Neural crest cell (in vitro differentiated cells): Measurements from ENCODE around the gene CLDN14. TPM values are rescaled to one million over a fixed set of nuclear protein-coding genes. Genes with fewer than 3 reads are reported as not detected.

Source experiments
- DNase-seq: peaks from one replicate; pipeline ENCODE4 v3.0.0; 2021; ENCODE audit warnings: low read depth, mixed read lengths, low spot score
- H3K27ac Mint-ChIP-seq: one replicate; pipeline ENCODE4 v1.8.0; 2021; ENCODE audit warnings: mild to moderate bottlenecking, mixed read lengths; ENCODE audit not compliant: unreplicated experiment
- H3K27me3 Mint-ChIP-seq: 2 replicates; pipeline ENCODE4 v1.8.0; 2021; ENCODE audit warnings: low read depth, mild to moderate bottlenecking, mixed read lengths
- H3K36me3 Mint-ChIP-seq: 2 replicates; pipeline ENCODE4 v1.8.0; 2021; ENCODE audit warnings: low read depth, mild to moderate bottlenecking, mixed read lengths
- H3K4me1 Mint-ChIP-seq: 2 replicates; pipeline ENCODE4 v1.8.0; 2021; ENCODE audit warnings: mixed read lengths
- H3K4me3 Mint-ChIP-seq: one replicate; pipeline ENCODE4 v1.8.0; 2021; ENCODE audit warnings: mild to moderate bottlenecking, mixed read lengths
- H3K9me3 Mint-ChIP-seq: 2 replicates; pipeline ENCODE4 v1.8.0; 2021; ENCODE audit warnings: mixed read lengths
- CTCF ChIP-seq: fragments of 200-600 bp; sonication (generic); conservative IDR thresholded peaks from 2 replicates; pipeline ENCODE4 v1.5.0; 2021; ENCODE audit warnings: antibody characterized with exemption, mild to moderate bottlenecking
- total RNA-seq: library from RNA; stranded (reverse); gene quantifications from 2 replicates; pipeline ENCODE4 v1.2.1, GENCODE V29; 2021

The CLDN14 gene
- total RNA-seq, 1 donor from 2014 or later, result not detected

GRCh38 chr21:36420571-36421339 lies 59.2 kb downstream of the CLDN14 start:
- Mint-ChIP-seq H3K4me3 (no peak overlapping the region), H3K27ac (no peak overlapping the region), H3K36me3 (peaks cover 3% of the 10 kb centered on the region), H3K27me3 (no peaks in the 10 kb centered on the region), H3K9me3 (no peaks in the 10 kb centered on the region), H3K4me1 (peaks cover 7% of the 10 kb centered on the region)
- no peak for TF ChIP-seq CTCF
- no peak for DNase-seq

- no peak overlapping the region for H3K27ac Mint-ChIP-seq
- peak; percentile 73 for DNase-seq
- no peaks in the 10 kb centered on the region for H3K9me3 Mint-ChIP-seq
- TF ChIP-seq CTCF, result peak; percentile 81
- H3K4me1 Mint-ChIP-seq, result peaks cover 7% of the 10 kb centered on the region
- H3K36me3 Mint-ChIP-seq, result peaks cover 3% of the 10 kb centered on the region
- no peaks in the 10 kb centered on the region for H3K27me3 Mint-ChIP-seq
- H3K4me3 Mint-ChIP-seq, result no peak overlapping the region
Measured at GRCh38 chr21:36419996-36420395, 59.9 kb downstream of the CLDN14 start.

- Mint-ChIP-seq H3K27ac (no peak overlapping the region), H3K4me3 (no peak overlapping the region)
Measured at GRCh38 chr21:36419241-36419640, 60.7 kb downstream of the CLDN14 start.

GRCh38 chr21:36415375-36415774 lies 64.5 kb downstream of the CLDN14 start:
- no peak for DNase-seq
- Mint-ChIP-seq H3K4me3 (no peak overlapping the region), H3K9me3 (no peaks in the 10 kb centered on the region), H3K27ac (no peak overlapping the region), H3K4me1 (peaks cover 7% of the 10 kb centered on the region), H3K27me3 (no peaks in the 10 kb centered on the region), H3K36me3 (peaks cover 12% of the 10 kb centered on the region)
- TF ChIP-seq CTCF, result no peak

More at GRCh38 chr21:36419241-36419640, 60.7 kb downstream of the CLDN14 start:
- Mint-ChIP-seq H3K36me3 (peaks cover 3% of the 10 kb centered on the region), H3K4me1 (peaks cover 7% of the 10 kb centered on the region), H3K9me3 (no peaks in the 10 kb centered on the region), H3K27me3 (no peaks in the 10 kb centered on the region)
- TF ChIP-seq CTCF, result no peak
- DNase-seq, result no peak

- Mint-ChIP-seq H3K9me3 (no peaks in the 10 kb centered on the region), H3K27me3 (no peaks in the 10 kb centered on the region), H3K36me3 (peaks cover 14% of the 10 kb centered on the region), H3K27ac (no peak overlapping the region), H3K4me1 (no peaks in the 10 kb centered on the region), H3K4me3 (no peak overlapping the region)
- TF ChIP-seq CTCF, result no peak
- DNase-seq, result no peak
Measured at GRCh38 chr21:36412916-36413315, 67.0 kb downstream of the CLDN14 start.
